ENCODE data around the gene KRABD2.
A peak's percentile ranks its signal among the peaks of the same experiment; 100 is the strongest.

The KRABD2 gene

DNA sequence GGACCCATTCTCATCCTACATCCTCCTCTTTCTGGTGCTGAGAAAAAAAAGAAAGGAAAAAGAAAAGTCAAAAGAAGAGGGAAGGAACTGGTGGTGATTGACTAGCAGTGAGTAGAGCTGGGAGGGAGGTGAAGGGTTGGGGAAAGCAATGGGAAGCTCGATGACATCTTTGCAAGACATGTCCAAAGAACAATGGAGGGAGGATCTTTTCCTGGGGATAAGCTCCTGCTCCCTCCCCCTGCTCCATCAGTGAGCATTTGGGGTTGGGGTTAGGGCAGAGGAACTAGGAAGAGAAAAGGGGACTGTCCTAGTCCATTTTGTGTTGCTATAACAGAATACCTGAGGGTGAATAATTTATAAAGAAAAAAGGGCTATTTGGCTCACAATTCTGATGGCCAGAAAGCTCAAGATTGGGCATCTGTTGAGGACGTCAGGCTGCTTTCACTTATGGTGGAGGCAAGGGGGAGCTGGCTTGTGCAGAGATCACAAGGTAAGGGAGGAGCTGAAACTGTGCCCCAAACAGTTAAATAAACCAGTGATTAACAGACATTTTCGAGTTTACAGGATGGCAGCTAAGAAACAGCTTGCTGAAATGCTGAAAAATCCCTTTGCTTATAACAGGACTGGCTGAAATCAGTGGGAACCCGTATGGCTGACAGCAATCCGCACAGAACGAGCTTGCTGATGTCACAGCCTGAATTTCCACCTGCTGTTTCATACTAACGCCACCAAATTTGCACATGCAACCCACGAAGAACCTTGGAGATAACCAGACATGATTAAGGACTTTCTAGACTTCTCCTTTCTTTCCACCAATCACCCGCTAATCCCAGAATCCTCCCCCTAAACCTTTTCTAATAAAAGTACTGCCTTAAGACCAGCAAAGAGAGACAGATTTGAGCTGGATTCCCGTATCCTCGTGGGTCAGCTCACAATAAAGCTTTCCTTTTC is 38.4 kb downstream of the KRABD2 start:
- Histone ChIP-seq H3K4me3 (peak overlapping the region; percentile 14), H2AFZ (replicated peaks) (peak overlapping the region; percentile 48), H3K27ac (no peak overlapping the region), H3K9me3 (ENCODE audit: low read depth) (no peaks in the 10 kb centered on the region), H3K4me1 (peaks cover 16% of the 10 kb centered on the region), H3K9ac (peak overlapping the region; percentile 1), H3K4me2 (peak overlapping the region; percentile 71), H3K79me2 (ENCODE audit: low read depth) (no peaks in the 10 kb centered on the region), H4K20me1 (ENCODE audit: low read depth) (no peaks in the 10 kb centered on the region), H3K36me3 (no peaks in the 10 kb centered on the region), H3K27me3 (no peaks in the 10 kb centered on the region), H3F3A (ENCODE audit: low read depth) (peaks cover 28% of the 10 kb centered on the region)
- H3K27me3 Mint-ChIP-seq (ENCODE audit: insufficient read depth, low read depth) = peaks cover 4% of the 10 kb centered on the region
- TF ChIP-seq EZH2 (IDR thresholded peaks at IDR 0.05) (no peak), EZH2phosphoT487 (IDR thresholded peaks at IDR 0.05) (no peak)
- TF ChIP-seq, protein P1, sequence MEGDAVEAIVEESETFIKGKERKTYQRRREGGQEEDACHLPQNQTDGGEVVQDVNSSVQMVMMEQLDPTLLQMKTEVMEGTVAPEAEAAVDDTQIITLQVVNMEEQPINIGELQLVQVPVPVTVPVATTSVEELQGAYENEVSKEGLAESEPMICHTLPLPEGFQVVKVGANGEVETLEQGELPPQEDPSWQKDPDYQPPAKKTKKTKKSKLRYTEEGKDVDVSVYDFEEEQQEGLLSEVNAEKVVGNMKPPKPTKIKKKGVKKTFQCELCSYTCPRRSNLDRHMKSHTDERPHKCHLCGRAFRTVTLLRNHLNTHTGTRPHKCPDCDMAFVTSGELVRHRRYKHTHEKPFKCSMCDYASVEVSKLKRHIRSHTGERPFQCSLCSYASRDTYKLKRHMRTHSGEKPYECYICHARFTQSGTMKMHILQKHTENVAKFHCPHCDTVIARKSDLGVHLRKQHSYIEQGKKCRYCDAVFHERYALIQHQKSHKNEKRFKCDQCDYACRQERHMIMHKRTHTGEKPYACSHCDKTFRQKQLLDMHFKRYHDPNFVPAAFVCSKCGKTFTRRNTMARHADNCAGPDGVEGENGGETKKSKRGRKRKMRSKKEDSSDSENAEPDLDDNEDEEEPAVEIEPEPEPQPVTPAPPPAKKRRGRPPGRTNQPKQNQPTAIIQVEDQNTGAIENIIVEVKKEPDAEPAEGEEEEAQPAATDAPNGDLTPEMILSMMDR (IDR thresholded peaks at IDR 0.05) = no peak
- peak overlapping the region; percentile 0 for H3K4me3 Mint-ChIP-seq
- no peaks in the 10 kb centered on the region for H3K9me3 Mint-ChIP-seq
- DNase-seq (ENCODE audit: low spot score) = peak; percentile 72
- peaks cover 27% of the 10 kb centered on the region for H3K4me1 Mint-ChIP-seq
- peak overlapping the region; percentile 77 for H3K27ac Mint-ChIP-seq
- no peaks in the 10 kb centered on the region for H3K36me3 Mint-ChIP-seq

DNA sequence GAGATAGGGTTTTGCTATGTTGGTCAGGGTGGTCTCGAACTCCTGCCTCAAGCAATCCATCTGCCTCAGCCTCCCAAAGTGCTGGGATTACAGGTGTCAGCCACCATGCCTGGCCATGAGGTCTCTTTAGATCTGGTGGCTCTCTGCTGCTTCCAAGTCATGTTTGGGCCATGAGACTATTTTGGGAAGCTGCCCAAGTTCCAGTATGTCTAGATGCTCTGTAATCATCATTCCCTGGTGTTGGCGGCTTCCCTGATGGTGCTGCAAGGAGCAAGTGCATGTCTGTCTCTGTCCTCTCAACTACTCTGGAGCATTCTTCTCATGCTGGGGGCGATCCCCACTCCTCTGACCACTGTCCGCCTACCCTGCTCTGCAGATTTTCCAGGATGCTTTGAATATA is 43.2 kb downstream of the KRABD2 start:
- H3K4me2 ChIP-seq = no peak overlapping the region
- no peak for DNase-seq (ENCODE audit: low spot score)
- H3F3A ChIP-seq (ENCODE audit: low read depth) = peaks cover 21% of the 10 kb centered on the region
- H3K79me2 ChIP-seq (ENCODE audit: low read depth) = no peaks in the 10 kb centered on the region
- no peak overlapping the region for H2AFZ ChIP-seq (replicated peaks)
- no peak overlapping the region for H3K27ac ChIP-seq
- H3K27me3 Mint-ChIP-seq (ENCODE audit: insufficient read depth, low read depth) = peaks cover 4% of the 10 kb centered on the region
- no peaks in the 10 kb centered on the region for H3K27me3 ChIP-seq
- H3K4me3 Mint-ChIP-seq = no peak overlapping the region
- no peaks in the 10 kb centered on the region for H3K36me3 Mint-ChIP-seq
- no peak overlapping the region for H3K4me3 ChIP-seq
- H3K9me3 ChIP-seq (ENCODE audit: low read depth) = no peaks in the 10 kb centered on the region
- H3K27ac Mint-ChIP-seq = no peak overlapping the region
- TF ChIP-seq, protein P1 (IDR thresholded peaks at IDR 0.05) = no peak
- no peak for TF ChIP-seq EZH2phosphoT487 (IDR thresholded peaks at IDR 0.05)
- TF ChIP-seq EZH2 (IDR thresholded peaks at IDR 0.05) = no peak
- H3K9me3 Mint-ChIP-seq = no peaks in the 10 kb centered on the region
- peaks cover 26% of the 10 kb centered on the region for H3K4me1 Mint-ChIP-seq
- peaks cover 10% of the 10 kb centered on the region for H3K4me1 ChIP-seq
- H4K20me1 ChIP-seq (ENCODE audit: low read depth) = no peaks in the 10 kb centered on the region
- no peaks in the 10 kb centered on the region for H3K36me3 ChIP-seq
- H3K9ac ChIP-seq = no peak overlapping the region

DNA sequence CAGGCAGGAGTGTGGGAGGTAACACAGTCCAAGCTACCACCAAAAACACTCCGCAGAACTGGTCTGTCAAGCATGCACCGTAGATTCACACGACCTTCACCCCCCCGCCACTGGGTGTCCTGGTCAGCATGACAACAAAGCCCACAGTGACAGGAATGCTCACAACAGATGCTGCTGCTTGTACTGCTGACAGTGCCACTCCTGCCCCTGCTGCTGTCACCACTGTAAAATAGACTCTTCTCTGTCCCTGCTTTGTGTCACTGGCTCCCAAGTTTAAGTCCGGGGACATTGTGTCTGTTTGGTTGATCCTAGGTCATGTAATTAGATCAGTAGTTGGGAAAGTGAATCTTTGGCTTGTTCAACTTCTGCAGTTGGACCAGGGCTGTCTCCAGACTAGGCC is 43.8 kb downstream of the KRABD2 start:
- H3K4me3 Mint-ChIP-seq = peak overlapping the region; percentile 34
- peaks cover 24% of the 10 kb centered on the region for H3K4me1 Mint-ChIP-seq
- Histone ChIP-seq H3K36me3 (no peaks in the 10 kb centered on the region), H3F3A (ENCODE audit: low read depth) (peaks cover 18% of the 10 kb centered on the region), H3K27me3 (peaks cover 2% of the 10 kb centered on the region), H3K4me3 (no peak overlapping the region), H3K4me2 (no peak overlapping the region), H3K9me3 (ENCODE audit: low read depth) (no peaks in the 10 kb centered on the region), H3K4me1 (peaks cover 4% of the 10 kb centered on the region), H3K27ac (no peak overlapping the region), H3K79me2 (ENCODE audit: low read depth) (no peaks in the 10 kb centered on the region), H2AFZ (replicated peaks) (no peak overlapping the region), H3K9ac (no peak overlapping the region), H4K20me1 (ENCODE audit: low read depth) (no peaks in the 10 kb centered on the region)
- no peak for TF ChIP-seq EZH2phosphoT487 (IDR thresholded peaks at IDR 0.05)
- TF ChIP-seq, protein P1 (IDR thresholded peaks at IDR 0.05) = no peak
- no peak for TF ChIP-seq EZH2 (IDR thresholded peaks at IDR 0.05)
- peaks cover 4% of the 10 kb centered on the region for H3K27me3 Mint-ChIP-seq (ENCODE audit: insufficient read depth, low read depth)
- no peak for DNase-seq (ENCODE audit: low spot score)
- no peak overlapping the region for H3K27ac Mint-ChIP-seq
- no peaks in the 10 kb centered on the region for H3K36me3 Mint-ChIP-seq
- no peaks in the 10 kb centered on the region for H3K9me3 Mint-ChIP-seq

All from neural progenitor cell (in vitro differentiated cells).